Liver (tissue), 9 donors: Measurements from ENCODE around the gene TAS2R16. TPM values are rescaled to one million over a fixed set of nuclear protein-coding genes. Genes with fewer than 3 reads are reported as not detected.

Experiments used
- DNase-seq: peaks from one replicate; pipeline ENCODE4 v3.0.0-alpha.2; 2017; ENCODE audit warnings: low spot score
- H3K27ac ChIP-seq, 2 donors: one replicate each; pipeline ENCODE4 v1.7.0; 2013; ENCODE audit warnings: inconsistent platforms in 2 of 2, low read length in 2 of 2, control low read depth in 1 of 2, low read depth in 1 of 2, mild to moderate bottlenecking in 1 of 2
- H3K27me3 ChIP-seq, 4 donors: one replicate each; pipeline versions ENCODE4 v1.6.1 to v1.7.0; 2013; ENCODE audit warnings: low read length in 3 of 4, inconsistent platforms in 1 of 4, mild to moderate bottlenecking in 1 of 4, moderate library complexity in 1 of 4; ENCODE audit not compliant: control insufficient read depth in 4 of 4, insufficient read depth in 4 of 4
- H3K36me3 ChIP-seq, 4 donors: one replicate each; pipeline versions ENCODE4 v1.6.1 to v1.7.0; 2013; ENCODE audit warnings: low read length in 3 of 4, mild to moderate bottlenecking in 3 of 4, low read depth in 1 of 4, moderate library complexity in 1 of 4; ENCODE audit not compliant: control insufficient read depth in 4 of 4, insufficient read depth in 3 of 4
- H3K4me1 ChIP-seq, 4 donors: one replicate each; pipeline versions ENCODE4 v1.6.1 to v1.7.0; 2013; ENCODE audit warnings: low read length in 3 of 4, mild to moderate bottlenecking in 3 of 4, moderate library complexity in 1 of 4; ENCODE audit not compliant: control insufficient read depth in 4 of 4, insufficient read depth in 4 of 4
- H3K4me3 ChIP-seq, 3 donors: one replicate each; pipeline versions ENCODE4 v1.6.1 to v1.7.0; 2013; ENCODE audit warnings: low read length in 3 of 3, control low read depth in 1 of 3, low read depth in 1 of 3, mild to moderate bottlenecking in 1 of 3
- H3K9ac ChIP-seq, 2 donors: one replicate each; pipeline ENCODE4 v1.7.0; 2013; ENCODE audit warnings: low read length in 2 of 2, mild to moderate bottlenecking in 2 of 2, moderate library complexity in 2 of 2, control low read depth in 1 of 2, low read depth in 1 of 2
- H3K9me3 ChIP-seq, 4 donors: one replicate each; pipeline versions ENCODE4 v1.6.1 to v1.7.0; 2013; ENCODE audit warnings: low read length in 3 of 4; ENCODE audit not compliant: control insufficient read depth in 4 of 4
- ATF3 ChIP-seq: IDR thresholded peaks from 2 replicates; pipeline ENCODE4 v1.6.1; 2016; ENCODE audit warnings: antibody characterized with exemption
- CTCF ChIP-seq: fragments of 150-350 bp; IDR thresholded peaks from 2 replicates; pipeline ENCODE4 v1.5.1; 2017; ENCODE audit warnings: improper control_type of control experiment, low read depth, low read length; ENCODE audit not compliant: missing input control
- EGR1 ChIP-seq, 2 donors: IDR thresholded peaks; 2 replicates each; pipeline ENCODE4 v1.6.1; 2016 to 2018; ENCODE audit warnings: antibody characterized with exemption in 2 of 2, low read depth in 2 of 2
- FOXA1 ChIP-seq: IDR thresholded peaks from 2 replicates; pipeline ENCODE4 v1.6.1; 2016; ENCODE audit warnings: antibody characterized with exemption
- FOXA2 ChIP-seq: IDR thresholded peaks from 2 replicates; pipeline ENCODE4 v1.6.1; 2016; ENCODE audit warnings: antibody characterized with exemption
- GABPA ChIP-seq, 2 donors: IDR thresholded peaks in 1 of 2; conservative IDR thresholded peaks in 1 of 2; 2 replicates each; pipeline ENCODE4 v1.6.1; 2016; ENCODE audit warnings: antibody characterized with exemption in 2 of 2, mild to moderate bottlenecking in 1 of 2, moderate library complexity in 1 of 2
- HNF4A ChIP-seq, 2 donors: conservative IDR thresholded peaks; 2 replicates each; pipeline ENCODE4 v1.6.1; 2016; ENCODE audit warnings: antibody characterized with exemption in 2 of 2, mild to moderate bottlenecking in 2 of 2
- HNF4G ChIP-seq: IDR thresholded peaks from 2 replicates; pipeline ENCODE4 v1.6.1; 2016; ENCODE audit warnings: antibody characterized with exemption
- JUND ChIP-seq, 2 donors: IDR thresholded peaks; 2 replicates each; pipeline ENCODE4 v1.6.1; 2016; ENCODE audit warnings: antibody characterized with exemption in 2 of 2
- MAX ChIP-seq: IDR thresholded peaks from 2 replicates; pipeline ENCODE4 v1.6.1; 2016; ENCODE audit warnings: antibody characterized with exemption
- NR2F2 ChIP-seq: IDR thresholded peaks from 2 replicates; pipeline ENCODE4 v1.6.1; 2016; ENCODE audit warnings: antibody characterized with exemption
- RAD21 ChIP-seq, 2 donors: IDR thresholded peaks; 2 replicates each; pipeline ENCODE4 v1.6.1; 2016; ENCODE audit warnings: antibody characterized with exemption in 2 of 2, mild to moderate bottlenecking in 2 of 2
- REST ChIP-seq: IDR thresholded peaks from 2 replicates; pipeline ENCODE4 v1.6.1; 2016; ENCODE audit warnings: antibody characterized with exemption, mild to moderate bottlenecking
- RXRA ChIP-seq, 2 donors: IDR thresholded peaks; 2 replicates each; pipeline ENCODE4 v1.6.1; 2017 to 2018; ENCODE audit warnings: antibody characterized with exemption in 2 of 2, mild to moderate bottlenecking in 1 of 2
- SP1 ChIP-seq: IDR thresholded peaks from 2 replicates; pipeline ENCODE4 v1.6.1; 2018; ENCODE audit warnings: antibody characterized with exemption, mild to moderate bottlenecking
- TAF1 ChIP-seq: conservative IDR thresholded peaks from 2 replicates; pipeline ENCODE4 v1.6.1; 2016; ENCODE audit warnings: antibody characterized with exemption, mild to moderate bottlenecking
- YY1 ChIP-seq: IDR thresholded peaks from 2 replicates; pipeline ENCODE4 v1.6.1; 2016; ENCODE audit warnings: antibody characterized with exemption, mild to moderate bottlenecking
- WGBS: extraction: QIAGEN DNeasy Blood & Tissue Kit; methylation state at CpG from one replicate; pipeline ENCODE4 v1.1.7; 2013; 5-methylcytosine and 5-hydroxymethylcytosine counted together
- polyA plus RNA-seq, 2 donors: library from polyadenylated mRNA; stranded (reverse) in 1 of 2; unstranded in 1 of 2; fragments of 200-250 nt in 1 of 2; fragments of >200 nt in 1 of 2; fragmentation: Nextera tagmentation in 1 of 2; extraction: Ambion mirVana in 1 of 2; gene quantifications; one replicate each; pipeline versions ENCODE4 v1.2.1 to v1.2.3, GENCODE V29; 2013 to 2015
- total RNA-seq, 2 donors: library from RNA; depleted of rRNA; stranded (reverse); fragments of >200 nt; gene quantifications; one replicate each; pipeline ENCODE4 v1.2.3, GENCODE V29; 2014
- TF ChIP-seq, protein P1 (sequence below): IDR thresholded peaks from 2 replicates; pipeline ENCODE4 v1.6.1; 2016; ENCODE audit warnings: antibody characterized with exemption
- donor health status: healthy.
- donor health status: healthy.
- donor health status: healthy.
- donor health status: healthy.
- donor health status: healthy.

The TAS2R16 gene
- total and polyA plus RNA-seq, 4 donors, result not detected

DNA sequence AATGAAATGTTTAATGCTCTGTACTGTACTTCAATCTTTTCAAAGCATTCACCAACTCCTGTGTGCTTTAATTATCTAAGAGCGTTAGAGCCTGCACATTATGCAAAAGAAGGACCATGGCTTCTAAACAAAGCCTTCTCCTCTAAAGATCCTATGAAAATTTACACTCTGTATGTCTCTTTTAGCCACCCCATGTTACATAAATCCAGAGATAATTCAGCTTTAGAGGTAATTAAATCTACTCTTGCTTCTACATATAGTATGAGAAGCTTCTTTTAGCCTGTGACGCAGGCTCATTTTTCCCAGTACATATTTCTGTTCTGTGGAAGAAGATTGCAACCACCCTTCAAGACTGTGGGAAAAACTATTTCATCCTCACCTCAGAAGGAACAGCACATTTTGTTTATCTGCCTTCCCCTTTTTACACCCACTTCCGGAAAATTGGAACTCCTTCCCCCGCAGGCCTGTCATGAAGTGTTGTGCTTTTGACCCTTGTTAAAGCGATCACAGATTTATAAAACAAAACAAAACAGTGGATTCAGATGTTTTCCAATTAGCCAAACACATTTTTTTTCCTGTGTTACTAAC, 8.1 kb upstream of the TAS2R16 start (continued):
- TF ChIP-seq, protein P1, sequence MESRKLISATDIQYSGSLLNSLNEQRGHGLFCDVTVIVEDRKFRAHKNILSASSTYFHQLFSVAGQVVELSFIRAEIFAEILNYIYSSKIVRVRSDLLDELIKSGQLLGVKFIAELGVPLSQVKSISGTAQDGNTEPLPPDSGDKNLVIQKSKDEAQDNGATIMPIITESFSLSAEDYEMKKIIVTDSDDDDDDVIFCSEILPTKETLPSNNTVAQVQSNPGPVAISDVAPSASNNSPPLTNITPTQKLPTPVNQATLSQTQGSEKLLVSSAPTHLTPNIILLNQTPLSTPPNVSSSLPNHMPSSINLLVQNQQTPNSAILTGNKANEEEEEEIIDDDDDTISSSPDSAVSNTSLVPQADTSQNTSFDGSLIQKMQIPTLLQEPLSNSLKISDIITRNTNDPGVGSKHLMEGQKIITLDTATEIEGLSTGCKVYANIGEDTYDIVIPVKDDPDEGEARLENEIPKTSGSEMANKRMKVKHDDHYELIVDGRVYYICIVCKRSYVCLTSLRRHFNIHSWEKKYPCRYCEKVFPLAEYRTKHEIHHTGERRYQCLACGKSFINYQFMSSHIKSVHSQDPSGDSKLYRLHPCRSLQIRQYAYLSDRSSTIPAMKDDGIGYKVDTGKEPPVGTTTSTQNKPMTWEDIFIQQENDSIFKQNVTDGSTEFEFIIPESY, result no peak
- TF ChIP-seq RAD21 (IDR thresholded peaks at IDR 0.05) (no peak), NR2F2 (no peak), SP1 (no peak), YY1 (no peak), GABPA (IDR thresholded peaks at IDR 0.05 in 1 of 2, conservative IDR thresholded peaks at IDR 0.05 in 1 of 2) (no peak)

- Histone ChIP-seq H3K4me1 (no peaks in the 10 kb centered on the region), H3K9ac (no peak overlapping the region), H3K27ac (no peak overlapping the region), H3K4me3 (no peak overlapping the region), H3K36me3 (no peaks in the 10 kb centered on the region), H3K27me3 (no peaks in the 10 kb centered on the region), H3K9me3 (peaks cover 0 to 3% (median 0%) of the 10 kb centered on the region in 4 donors)
- no peak for DNase-seq
- no peak for TF ChIP-seq EGR1 (IDR thresholded peaks at IDR 0.05; ENCODE audit: low read depth in 2 of 2)
- no peak for TF ChIP-seq REST
- TF ChIP-seq RXRA (IDR thresholded peaks at IDR 0.05), result no peak
- TF ChIP-seq, protein P1, result no peak
- TF ChIP-seq FOXA2, result no peak
- no peak for TF ChIP-seq HNF4A (conservative IDR thresholded peaks at IDR 0.05)
- no peak for TF ChIP-seq JUND (IDR thresholded peaks at IDR 0.05)
- no peak for TF ChIP-seq SP1
- TF ChIP-seq GABPA (IDR thresholded peaks at IDR 0.05 in 1 of 2, conservative IDR thresholded peaks at IDR 0.05 in 1 of 2), result no peak
- no peak for TF ChIP-seq TAF1
- no peak for TF ChIP-seq NR2F2
- no peak for TF ChIP-seq YY1
- no peak for TF ChIP-seq HNF4G
- TF ChIP-seq FOXA1, result no peak
- no peak for TF ChIP-seq MAX
- no peak for TF ChIP-seq RAD21 (IDR thresholded peaks at IDR 0.05)
- no peak for TF ChIP-seq CTCF
- no peak for TF ChIP-seq ATF3
- 90% methylated on average over 2 of the region's 2 CpGs for WGBS
Measured at GRCh38 chr7:122989577-122989976, 5.9 kb downstream of the TAS2R16 start.
